GM15510 (cell line): Measurements from ENCODE around the gene ARL2.

ENCODE experiments used
- POLR2A ChIP-seq: IDR thresholded peaks from 3 replicates; pipeline ENCODE4 v1.6.1; 2011; ENCODE audit warnings: borderline replicate concordance; ENCODE audit not compliant: insufficient read length; ENCODE audit errors: extremely low read depth

ARL2 gene

DNA sequence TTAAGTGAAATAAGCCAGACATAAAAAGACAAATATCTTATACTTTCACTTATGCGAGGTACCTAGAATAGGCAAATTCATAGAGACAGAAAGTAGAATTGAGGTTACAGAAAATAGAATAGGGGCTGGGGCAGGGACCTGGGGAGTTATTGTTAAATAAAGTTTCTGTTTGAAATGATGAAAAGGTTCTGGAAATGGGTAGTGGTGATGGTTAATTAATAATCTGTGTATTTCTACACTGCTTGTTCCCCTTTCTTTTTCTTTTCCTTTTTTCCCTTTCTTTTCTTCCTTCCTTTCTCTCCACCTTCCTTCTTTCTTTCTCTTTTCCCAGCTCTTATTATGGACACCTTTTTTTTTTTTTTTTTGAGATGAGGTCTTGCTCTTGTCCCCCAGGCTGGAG is 41.6 kb downstream of the ARL2 start:
- TF ChIP-seq POLR2A = no peak

GRCh38 chr11:65056999-65057398 is 43.0 kb downstream of the ARL2 start:
- no peak for TF ChIP-seq POLR2A

DNA sequence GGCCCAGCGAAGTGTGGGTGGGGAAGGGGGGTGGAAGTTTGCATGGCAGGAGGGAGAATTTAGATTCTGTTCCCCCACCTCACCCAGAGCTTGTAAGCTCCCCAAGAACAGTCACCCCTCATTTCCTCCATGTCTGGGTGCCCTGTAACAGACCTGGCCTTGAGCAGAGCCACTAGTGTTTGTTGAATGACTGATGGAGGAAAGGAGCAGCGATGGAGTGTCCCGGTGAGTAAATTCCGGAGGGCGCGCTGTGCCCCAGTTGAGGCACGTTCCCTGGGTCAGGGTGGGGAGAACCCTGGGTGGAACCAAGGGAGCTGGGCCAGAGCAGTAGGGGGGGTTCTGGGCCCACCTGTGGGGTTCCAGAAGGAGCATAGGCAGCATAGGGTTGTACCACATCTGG is 43.6 kb downstream of the ARL2 start:
- no peak for TF ChIP-seq POLR2A

DNA sequence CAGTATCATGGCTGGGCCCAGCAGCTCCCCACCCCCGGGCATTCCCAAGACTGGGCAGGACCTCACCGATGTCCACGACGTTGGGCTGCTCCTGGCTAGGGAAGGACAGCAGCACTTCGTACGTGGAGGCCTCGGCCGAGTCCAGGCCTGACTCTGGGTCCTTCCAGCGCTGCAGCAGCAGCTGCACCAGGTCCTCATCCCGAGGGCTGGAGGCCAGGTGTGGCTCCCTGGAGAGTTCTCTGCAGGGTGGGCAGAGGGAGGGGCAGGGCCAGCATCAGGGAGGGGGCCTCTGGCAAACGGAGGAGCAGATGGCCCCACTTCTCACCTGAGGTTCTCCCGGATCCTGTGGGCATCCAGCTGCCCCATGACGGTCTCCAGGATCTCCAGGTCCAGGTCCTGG is 44.1 kb downstream of the ARL2 start:
- TF ChIP-seq POLR2A = no peak

- TF ChIP-seq POLR2A = no peak
Measured at GRCh38 chr11:65058419-65059054, 44.6 kb downstream of the ARL2 start, which contains the start of gene NAALADL1. TSS of gene NAALADL1 (minus strand) at chr11:65058553. CDS start at chr11:65058521, 32 bp downstream.

DNA sequence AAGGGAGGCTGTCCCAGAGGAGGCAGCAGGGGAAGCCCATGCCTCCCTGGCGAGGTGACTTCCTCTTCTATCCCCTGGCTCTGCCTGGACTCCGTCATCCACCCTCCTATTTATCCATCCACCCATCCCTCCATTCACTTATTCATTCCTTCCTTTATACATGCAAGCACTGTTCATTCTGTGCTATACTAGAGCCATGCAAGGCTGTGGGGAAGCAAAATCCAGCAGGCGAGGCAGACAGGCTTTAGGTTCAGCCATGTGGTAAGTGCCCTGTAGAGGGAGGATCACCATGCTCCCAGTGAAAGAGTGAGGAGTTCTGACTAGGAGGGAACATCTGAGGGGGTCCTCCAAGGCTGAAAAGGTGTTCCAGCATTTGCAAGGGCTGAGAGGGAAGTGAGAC is 45.6 kb downstream of the ARL2 start:
- no peak for TF ChIP-seq POLR2A

- no peak for TF ChIP-seq POLR2A
Measured at GRCh38 chr11:65059959-65060824, 46.2 kb downstream of the ARL2 start.

DNA sequence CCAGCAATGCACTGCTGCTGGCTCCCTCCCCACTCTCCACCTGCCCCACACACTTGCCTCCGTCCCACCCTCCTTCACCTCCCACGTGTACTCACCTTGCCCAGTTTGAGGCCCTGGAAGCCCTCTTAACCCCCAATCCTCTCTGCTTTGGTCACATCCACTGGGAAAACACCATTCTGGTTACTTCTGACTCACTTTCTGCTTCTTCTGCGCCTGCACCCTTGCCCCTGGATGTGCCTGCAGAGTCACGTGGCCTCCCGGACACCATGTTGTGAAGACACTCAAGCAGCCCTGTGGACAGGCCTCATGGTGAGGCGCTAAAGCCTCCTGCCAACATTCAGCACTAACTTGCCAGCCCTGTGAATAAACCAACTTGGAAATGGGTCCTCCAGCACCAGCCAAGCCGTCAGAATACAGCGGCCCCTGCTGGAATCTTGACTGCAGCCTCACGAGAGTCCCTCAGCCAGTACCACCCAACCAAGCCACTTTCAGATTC is 47.0 kb downstream of the ARL2 start:
- TF ChIP-seq POLR2A = no peak

- TF ChIP-seq POLR2A = no peak
Measured at GRCh38 chr11:65063532-65063931, 49.6 kb downstream of the ARL2 start.

DNA sequence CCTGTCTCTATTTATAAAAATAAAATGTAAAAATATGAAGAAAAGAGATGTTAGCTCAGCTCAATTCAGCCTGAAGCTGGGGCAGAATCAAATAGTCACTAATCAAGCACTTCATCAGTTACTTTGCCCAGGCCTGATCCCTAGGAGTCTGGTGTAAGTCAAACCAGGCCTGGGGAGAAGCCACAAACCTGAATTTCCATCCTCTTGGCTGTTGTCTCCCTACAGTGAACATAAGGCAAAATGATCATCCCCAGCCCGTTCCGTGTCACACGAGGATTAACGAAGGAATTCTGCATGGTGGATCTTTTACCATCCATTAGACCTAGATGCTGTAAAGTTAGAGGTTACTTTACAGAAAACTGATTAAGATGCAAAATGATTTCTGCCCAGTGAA is 50.9 kb downstream of the ARL2 start:
- TF ChIP-seq POLR2A = no peak

DNA sequence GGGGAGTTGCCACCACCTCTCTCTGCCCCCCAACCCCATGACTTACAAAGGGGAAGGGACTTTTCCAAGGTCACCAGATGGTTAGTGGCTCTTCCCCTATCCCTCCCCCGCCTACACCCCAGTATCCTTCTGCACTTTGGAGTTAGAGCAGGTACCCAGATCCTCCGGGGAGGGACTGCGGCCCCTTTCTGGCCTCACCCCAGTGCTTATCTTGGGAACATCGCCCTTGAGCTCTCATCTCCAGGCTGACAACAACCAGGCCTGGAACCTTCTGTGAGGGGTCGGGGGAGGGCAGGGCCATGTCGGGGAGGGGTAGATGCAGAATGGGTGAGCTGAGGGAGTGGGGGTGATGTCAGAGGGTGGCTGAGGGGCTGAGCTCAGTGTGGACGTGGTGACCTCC is 51.9 kb downstream of the ARL2 start:
- no peak for TF ChIP-seq POLR2A

GRCh38 chr11:65066315-65066714 is 52.4 kb downstream of the ARL2 start:
- no peak for TF ChIP-seq POLR2A

GRCh38 chr11:65066805-65067291 is 52.9 kb downstream of the ARL2 start:
- TF ChIP-seq POLR2A = no peak

DNA sequence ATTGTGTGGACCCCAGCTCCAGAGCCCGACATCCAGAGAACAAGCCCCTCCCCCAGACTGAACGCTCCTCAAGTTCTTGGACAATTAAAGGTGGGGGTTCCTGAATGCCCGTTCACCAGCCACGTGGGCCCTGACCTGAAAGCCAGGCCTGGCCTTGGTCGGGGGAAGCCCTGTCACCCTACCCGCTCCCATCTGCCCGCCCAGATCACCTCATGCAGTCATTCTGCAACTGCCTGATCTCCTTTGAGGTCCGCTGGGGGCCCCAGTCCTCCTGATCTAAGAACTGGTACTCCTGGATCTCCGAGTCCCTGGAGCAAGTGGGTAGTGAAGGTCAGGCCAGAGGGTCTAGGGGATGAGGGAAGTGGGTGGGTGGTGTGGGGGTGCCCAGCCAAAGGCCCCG is 53.5 kb downstream of the ARL2 start:
- TF ChIP-seq POLR2A = no peak

DNA sequence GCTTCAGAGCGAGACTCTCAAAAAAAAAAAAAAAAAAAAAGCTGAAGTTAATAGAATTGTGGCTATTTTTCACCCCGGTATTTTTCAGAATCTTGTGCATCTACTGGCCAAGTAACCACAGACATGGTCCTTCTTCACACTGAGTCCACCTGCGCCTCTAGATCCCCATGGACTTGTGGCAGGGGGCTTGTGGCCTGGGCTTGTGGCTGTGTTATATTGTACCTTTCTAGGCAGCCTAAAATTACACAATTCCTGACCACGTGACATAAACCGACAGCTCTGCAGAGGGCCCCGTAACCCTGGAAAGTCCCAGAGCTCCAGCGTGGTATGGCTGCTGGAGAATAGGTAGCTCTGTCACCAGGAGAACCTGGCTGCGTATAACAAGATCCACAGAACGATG is 55.3 kb downstream of the ARL2 start:
- TF ChIP-seq POLR2A = no peak
